ENCODE results near the gene KCNQ5.
"Not testable (repeated sequence)": the region's sequence is repeated elsewhere in the genome, so short reads cannot be mapped to it uniquely, and the experiment has no call there.

KCNQ5 gene

GRCh38 chr6:72972579-72972978 lies 350.7 kb downstream of the KCNQ5 start:
- Mint-ChIP-seq H3K4me3 (no peak overlapping the region), H3K27me3 (no peaks in the 10 kb centered on the region), H3K36me3 (ENCODE audit: insufficient read depth) (peaks cover 1% of the 10 kb centered on the region), H3K4me1 (no peaks in the 10 kb centered on the region), H3K9me3 (no peaks in the 10 kb centered on the region), H3K27ac (ENCODE audit: low read depth) (no peak overlapping the region)
- no peak for ATAC-seq (replicated peaks; ENCODE audit: extremely low read depth, poor library complexity, severe bottlenecking)
- DNase-seq (ENCODE audit: low spot score in 2 of 2), result no peak

- Mint-ChIP-seq H3K4me3 (no peak overlapping the region), H3K27ac (ENCODE audit: low read depth) (no peak overlapping the region), H3K4me1 (no peaks in the 10 kb centered on the region), H3K27me3 (no peaks in the 10 kb centered on the region), H3K9me3 (no peaks in the 10 kb centered on the region), H3K36me3 (ENCODE audit: insufficient read depth) (peaks cover 1% of the 10 kb centered on the region)
- ATAC-seq (replicated peaks; ENCODE audit: extremely low read depth, poor library complexity, severe bottlenecking) (no peak), DNase-seq (ENCODE audit: low spot score in 2 of 2) (no peak)
These were observed 352.4 kb downstream of the KCNQ5 start for GRCh38 chr6:72974276-72974675.

- H3K27me3 Mint-ChIP-seq, result no peaks in the 10 kb centered on the region
- no peaks in the 10 kb centered on the region for H3K9me3 Mint-ChIP-seq
- H3K4me1 Mint-ChIP-seq, result no peaks in the 10 kb centered on the region
- no peak overlapping the region for H3K27ac Mint-ChIP-seq (ENCODE audit: low read depth)
- DNase-seq (ENCODE audit: low spot score in 2 of 2) (no peak), ATAC-seq (replicated peaks; ENCODE audit: extremely low read depth, poor library complexity, severe bottlenecking) (no peak)
- H3K4me3 Mint-ChIP-seq, result no peak overlapping the region
- peaks cover 1% of the 10 kb centered on the region for H3K36me3 Mint-ChIP-seq (ENCODE audit: insufficient read depth)
These were observed 353.5 kb downstream of the KCNQ5 start for GRCh38 chr6:72975352-72975752.

DNA sequence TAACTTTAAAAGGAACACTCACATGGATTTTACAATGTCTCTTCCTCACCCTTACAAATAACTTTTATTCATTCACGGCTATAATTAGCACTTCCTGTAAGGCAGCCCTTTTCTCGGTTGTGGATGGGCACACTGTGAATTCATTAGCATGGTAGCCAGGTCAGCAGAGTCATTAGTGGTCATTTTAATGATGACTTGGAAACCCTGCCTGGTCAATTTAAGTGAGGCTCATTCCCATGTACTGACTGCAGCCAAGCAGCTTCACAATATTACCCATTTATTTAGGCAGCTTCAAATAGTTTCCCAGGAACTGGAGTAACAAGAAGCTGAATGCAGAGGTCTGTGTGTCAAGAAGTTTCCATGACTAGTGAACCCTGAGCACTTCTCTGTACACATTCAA lies 354.6 kb downstream of the KCNQ5 start:
- H3K27me3 Mint-ChIP-seq, result no peaks in the 10 kb centered on the region
- no peak for DNase-seq (ENCODE audit: low spot score in 2 of 2)
- no peak for ATAC-seq (replicated peaks; ENCODE audit: extremely low read depth, poor library complexity, severe bottlenecking)
- H3K27ac Mint-ChIP-seq (ENCODE audit: low read depth), result no peak overlapping the region
- peaks cover 1% of the 10 kb centered on the region for H3K36me3 Mint-ChIP-seq (ENCODE audit: insufficient read depth)
- no peaks in the 10 kb centered on the region for H3K4me1 Mint-ChIP-seq
- no peak overlapping the region for H3K4me3 Mint-ChIP-seq
- H3K9me3 Mint-ChIP-seq, result peaks cover 2% of the 10 kb centered on the region

- no peak for ATAC-seq (replicated peaks; ENCODE audit: extremely low read depth, poor library complexity, severe bottlenecking)
- H3K9me3 Mint-ChIP-seq, result peaks cover 6% of the 10 kb centered on the region
These were observed 355.2 kb downstream of the KCNQ5 start for GRCh38 chr6:72977114-72977513.

GRCh38 chr6:72978808-72979207 lies 356.9 kb downstream of the KCNQ5 start:
- H3K27ac Mint-ChIP-seq (ENCODE audit: low read depth); H3K4me1 Mint-ChIP-seq; H3K9me3 Mint-ChIP-seq; ATAC-seq (replicated peaks; ENCODE audit: extremely low read depth, poor library complexity, severe bottlenecking); DNase-seq (ENCODE audit: low spot score in 2 of 2); H3K4me3 Mint-ChIP-seq; H3K27me3 Mint-ChIP-seq; H3K36me3 Mint-ChIP-seq (ENCODE audit: insufficient read depth): not testable (repeated sequence)

More at GRCh38 chr6:72977114-72977513, 355.2 kb downstream of the KCNQ5 start:
- no peak for DNase-seq (ENCODE audit: low spot score in 2 of 2)
- H3K27me3 Mint-ChIP-seq, result no peaks in the 10 kb centered on the region
- H3K4me1 Mint-ChIP-seq, result no peaks in the 10 kb centered on the region
- no peak overlapping the region for H3K4me3 Mint-ChIP-seq
- peaks cover 1% of the 10 kb centered on the region for H3K36me3 Mint-ChIP-seq (ENCODE audit: insufficient read depth)
- H3K27ac Mint-ChIP-seq (ENCODE audit: low read depth), result no peak overlapping the region

DNA sequence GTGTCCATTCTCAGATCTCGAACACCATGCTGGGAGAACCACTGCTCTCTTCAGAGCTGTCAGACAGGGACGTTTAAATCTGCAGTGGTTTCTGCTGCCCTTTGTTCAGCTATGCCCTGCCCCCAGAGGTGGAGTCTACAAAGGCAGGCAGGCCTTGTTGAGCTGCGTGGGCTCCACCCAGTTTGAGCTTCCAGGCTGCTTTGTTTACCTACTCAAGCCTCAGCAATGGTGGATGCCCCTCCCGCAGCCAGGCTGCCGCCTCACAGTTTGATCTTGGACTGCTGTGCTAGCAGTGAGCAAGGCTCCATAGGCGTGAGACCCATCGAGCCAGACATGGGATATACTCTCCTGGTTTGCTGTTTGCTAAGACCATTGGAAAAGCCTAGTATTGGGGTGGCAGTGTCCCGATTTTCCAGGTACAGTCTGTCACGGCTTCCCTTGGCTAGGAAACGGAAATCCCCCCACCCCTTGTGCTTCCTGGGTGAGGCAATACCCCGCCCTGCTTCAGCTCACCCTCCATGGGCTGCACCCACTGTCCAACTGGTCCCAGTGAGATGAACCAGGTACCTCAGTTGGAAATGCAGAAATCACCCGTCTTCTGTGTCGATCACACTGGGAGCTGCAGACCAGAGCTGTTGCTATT lies 362.4 kb downstream of the KCNQ5 start:
- H3K9me3 Mint-ChIP-seq, result peaks cover 18% of the 10 kb centered on the region
- not testable (repeated sequence) for H3K36me3 Mint-ChIP-seq (ENCODE audit: insufficient read depth); H3K4me3 Mint-ChIP-seq; H3K27ac Mint-ChIP-seq (ENCODE audit: low read depth); DNase-seq (ENCODE audit: low spot score in 2 of 2); H3K27me3 Mint-ChIP-seq; H3K4me1 Mint-ChIP-seq; ATAC-seq (replicated peaks; ENCODE audit: extremely low read depth, poor library complexity, severe bottlenecking)

DNA sequence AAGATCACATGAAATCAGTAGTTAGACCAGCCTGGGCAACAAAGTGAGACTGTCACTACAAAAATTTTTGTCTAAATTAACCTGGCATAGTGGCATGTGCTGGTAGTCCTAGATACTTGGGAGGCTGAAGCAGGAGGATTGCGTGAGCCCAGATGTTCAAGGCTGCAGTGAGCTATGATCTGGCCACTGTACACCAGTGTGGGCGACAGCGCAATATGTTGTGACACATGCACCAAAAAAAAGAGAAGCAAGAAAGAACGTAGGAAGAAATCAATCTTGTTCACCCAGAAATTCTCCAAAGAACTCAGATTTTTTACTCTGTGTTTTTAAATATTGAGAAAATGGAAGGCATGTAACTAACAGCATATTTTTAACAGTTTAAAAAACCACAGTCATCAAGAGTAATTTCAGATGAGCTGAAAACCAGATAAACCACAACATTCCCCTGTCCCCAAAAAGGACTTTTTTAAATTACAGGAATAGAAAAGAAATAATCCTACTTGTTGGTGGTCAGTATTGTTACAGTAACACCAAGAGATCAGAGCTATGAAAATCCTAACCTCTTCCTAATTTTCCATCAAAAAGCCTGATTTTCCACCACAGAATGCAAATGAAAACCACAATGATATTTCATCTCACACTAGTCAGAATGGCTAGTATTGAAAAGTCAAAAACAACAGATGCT lies 363.3 kb downstream of the KCNQ5 start:
- DNase-seq (ENCODE audit: low spot score in 2 of 2) (no peak), ATAC-seq (replicated peaks; ENCODE audit: extremely low read depth, poor library complexity, severe bottlenecking) (no peak)
- Mint-ChIP-seq H3K27ac (ENCODE audit: low read depth) (no peak overlapping the region), H3K4me3 (no peak overlapping the region), H3K36me3 (ENCODE audit: insufficient read depth) (no peaks in the 10 kb centered on the region), H3K9me3 (peaks cover 18% of the 10 kb centered on the region), H3K27me3 (no peaks in the 10 kb centered on the region), H3K4me1 (no peaks in the 10 kb centered on the region)

GRCh38 chr6:72987301-72987700 lies 365.4 kb downstream of the KCNQ5 start:
- Mint-ChIP-seq H3K36me3 (ENCODE audit: insufficient read depth) (no peaks in the 10 kb centered on the region), H3K27me3 (no peaks in the 10 kb centered on the region), H3K27ac (ENCODE audit: low read depth) (no peak overlapping the region), H3K4me1 (no peaks in the 10 kb centered on the region), H3K4me3 (no peak overlapping the region), H3K9me3 (peaks cover 12% of the 10 kb centered on the region)
- ATAC-seq (replicated peaks; ENCODE audit: extremely low read depth, poor library complexity, severe bottlenecking), result no peak
- no peak for DNase-seq (ENCODE audit: low spot score in 2 of 2)

DNA sequence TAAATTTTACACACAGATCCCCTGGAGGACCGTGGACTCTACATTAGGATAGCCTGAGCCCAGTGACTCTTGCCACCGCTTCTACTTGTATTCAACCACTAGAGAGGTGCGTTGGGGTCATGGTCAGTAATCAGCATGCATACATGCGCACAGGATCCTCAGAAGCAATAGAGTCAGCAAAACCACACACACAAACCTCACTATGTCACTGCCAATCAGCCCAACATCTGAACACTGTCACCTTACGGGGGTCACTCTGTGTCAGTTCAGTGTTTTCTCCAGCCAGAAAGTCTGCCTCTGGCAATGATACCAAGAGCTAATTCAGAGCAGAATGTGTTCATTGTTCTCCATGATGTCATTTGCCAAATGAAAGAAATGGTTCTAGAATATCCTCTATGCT lies 378.1 kb downstream of the KCNQ5 start:
- Mint-ChIP-seq H3K36me3 (ENCODE audit: insufficient read depth) (no peaks in the 10 kb centered on the region), H3K27ac (ENCODE audit: low read depth) (no peak overlapping the region), H3K27me3 (no peaks in the 10 kb centered on the region), H3K4me1 (no peaks in the 10 kb centered on the region), H3K9me3 (no peaks in the 10 kb centered on the region), H3K4me3 (no peak overlapping the region)
- no peak for ATAC-seq (replicated peaks; ENCODE audit: extremely low read depth, poor library complexity, severe bottlenecking)
- no peak for DNase-seq (ENCODE audit: low spot score in 2 of 2)

- Mint-ChIP-seq H3K9me3 (no peaks in the 10 kb centered on the region), H3K27me3 (no peaks in the 10 kb centered on the region), H3K4me3 (no peak overlapping the region), H3K36me3 (ENCODE audit: insufficient read depth) (no peaks in the 10 kb centered on the region), H3K27ac (ENCODE audit: low read depth) (no peak overlapping the region), H3K4me1 (no peaks in the 10 kb centered on the region)
- ATAC-seq (replicated peaks; ENCODE audit: extremely low read depth, poor library complexity, severe bottlenecking) (no peak), DNase-seq (ENCODE audit: low spot score in 2 of 2) (no peak)
These were observed 378.6 kb downstream of the KCNQ5 start for GRCh38 chr6:73000460-73000859.

GRCh38 chr6:73002588-73002987 lies 380.7 kb downstream of the KCNQ5 start:
- no peak overlapping the region for H3K4me3 Mint-ChIP-seq
- DNase-seq (ENCODE audit: low spot score in 2 of 2) (no peak), ATAC-seq (replicated peaks; ENCODE audit: extremely low read depth, poor library complexity, severe bottlenecking) (no peak)
- no peaks in the 10 kb centered on the region for H3K36me3 Mint-ChIP-seq (ENCODE audit: insufficient read depth)
- no peaks in the 10 kb centered on the region for H3K9me3 Mint-ChIP-seq
- no peak overlapping the region for H3K27ac Mint-ChIP-seq (ENCODE audit: low read depth)
- H3K27me3 Mint-ChIP-seq, result no peaks in the 10 kb centered on the region
- H3K4me1 Mint-ChIP-seq, result no peaks in the 10 kb centered on the region

- H3K4me1 Mint-ChIP-seq, result no peaks in the 10 kb centered on the region
- H3K9me3 Mint-ChIP-seq, result no peaks in the 10 kb centered on the region
- ATAC-seq (replicated peaks; ENCODE audit: extremely low read depth, poor library complexity, severe bottlenecking) (no peak), DNase-seq (ENCODE audit: low spot score in 2 of 2) (no peak)
- H3K4me3 Mint-ChIP-seq, result no peak overlapping the region
- H3K27me3 Mint-ChIP-seq, result no peaks in the 10 kb centered on the region
- H3K27ac Mint-ChIP-seq (ENCODE audit: low read depth), result no peak overlapping the region
- no peaks in the 10 kb centered on the region for H3K36me3 Mint-ChIP-seq (ENCODE audit: insufficient read depth)
These were observed 381.4 kb downstream of the KCNQ5 start for GRCh38 chr6:73003302-73003701.
